C4-2B (cell line): ENCODE data around the gene ADAMTSL1.

Experiments
- H3K27ac ChIP-seq: fragments of 450-650 bp; 2 replicates; pipeline ENCODE4 v1.5.1; 2017
- CTCF ChIP-seq: fragments of 450-650 bp; conservative IDR thresholded peaks from 2 replicates; pipeline ENCODE4 v1.5.1; 2017; ENCODE audit warnings: mild to moderate bottlenecking
- ZFX ChIP-seq: fragments of 450-650 bp; IDR thresholded peaks from 2 replicates; pipeline ENCODE4 v1.6.1; 2017

ADAMTSL1 gene

DNA sequence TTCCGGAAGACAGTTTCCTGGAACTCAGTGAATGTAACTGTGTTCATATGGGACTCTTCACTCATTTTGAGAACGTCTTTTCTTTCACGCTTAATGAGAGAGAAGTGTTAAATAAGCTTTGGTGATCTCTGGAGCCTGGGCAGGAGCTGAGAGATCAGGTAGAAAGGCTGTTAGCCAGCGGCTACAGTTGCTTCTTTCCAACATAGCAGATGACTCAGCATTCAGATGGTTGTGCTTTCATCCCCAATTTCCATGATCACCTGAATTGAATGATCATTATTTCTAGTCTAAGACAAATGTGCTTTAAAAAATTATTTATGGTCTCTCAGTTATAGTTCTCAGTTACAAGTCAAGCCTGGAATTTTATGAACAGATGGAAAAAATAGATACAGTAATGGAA is 234.5 kb downstream of the ADAMTSL1 start:
- TF ChIP-seq ZFX (no peak), CTCF (no peak)
- H3K27ac ChIP-seq, result no peak overlapping the region

- no peak overlapping the region for H3K27ac ChIP-seq
- TF ChIP-seq ZFX (no peak), CTCF (no peak)
These were observed 236.1 kb downstream of the ADAMTSL1 start for GRCh38 chr9:18710065-18710464.

DNA sequence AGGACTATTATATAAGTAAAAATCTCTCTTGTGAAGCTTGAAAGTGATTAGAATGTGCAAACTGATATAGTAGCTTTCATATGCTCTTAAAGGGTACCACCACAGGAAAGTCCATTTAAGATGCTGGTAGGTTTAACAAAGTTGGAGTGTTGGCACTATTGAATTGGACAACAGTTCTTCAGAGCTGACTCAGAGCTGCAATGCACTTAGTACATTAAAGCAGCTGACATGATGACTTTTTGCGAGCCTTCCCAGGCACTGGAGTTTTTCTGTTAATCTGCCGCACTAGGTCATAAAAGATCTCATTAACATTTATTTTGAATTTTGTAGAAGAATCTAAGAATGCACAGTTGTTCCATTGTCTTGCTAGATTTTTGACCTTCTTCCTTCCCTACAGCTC is 243.8 kb downstream of the ADAMTSL1 start:
- TF ChIP-seq CTCF, result no peak
- no peak for TF ChIP-seq ZFX

DNA sequence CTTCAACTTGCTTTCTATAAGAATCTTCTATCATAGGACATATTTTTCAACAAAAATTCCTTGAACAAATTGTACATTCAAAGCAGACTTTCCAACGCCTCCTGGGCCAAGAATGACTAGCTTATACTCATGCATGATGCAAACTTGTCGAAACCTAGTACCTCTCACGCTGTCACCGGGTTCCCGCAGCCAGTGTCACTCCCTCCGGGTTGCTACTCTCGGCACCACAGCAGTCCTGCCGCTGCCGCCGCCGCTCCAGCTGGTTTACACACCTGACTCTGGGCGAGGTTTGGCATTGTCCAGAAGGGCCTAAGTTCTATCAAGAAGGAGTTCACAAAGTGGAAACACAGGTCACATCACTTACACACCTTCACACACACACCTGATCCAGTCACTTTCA is 244.4 kb downstream of the ADAMTSL1 start:
- H3K27ac ChIP-seq, result no peak overlapping the region
- TF ChIP-seq ZFX, result no peak
- no peak for TF ChIP-seq CTCF

More for the DNA sequence above, 243.8 kb downstream of the ADAMTSL1 start:
- no peak overlapping the region for H3K27ac ChIP-seq

- TF ChIP-seq ZFX (no peak), CTCF (no peak)
- no peak overlapping the region for H3K27ac ChIP-seq
These were observed 245.0 kb downstream of the ADAMTSL1 start for GRCh38 chr9:18718932-18719331.

GRCh38 chr9:18720691-18721090 is 246.7 kb downstream of the ADAMTSL1 start:
- TF ChIP-seq CTCF (no peak), ZFX (no peak)
- no peak overlapping the region for H3K27ac ChIP-seq

DNA sequence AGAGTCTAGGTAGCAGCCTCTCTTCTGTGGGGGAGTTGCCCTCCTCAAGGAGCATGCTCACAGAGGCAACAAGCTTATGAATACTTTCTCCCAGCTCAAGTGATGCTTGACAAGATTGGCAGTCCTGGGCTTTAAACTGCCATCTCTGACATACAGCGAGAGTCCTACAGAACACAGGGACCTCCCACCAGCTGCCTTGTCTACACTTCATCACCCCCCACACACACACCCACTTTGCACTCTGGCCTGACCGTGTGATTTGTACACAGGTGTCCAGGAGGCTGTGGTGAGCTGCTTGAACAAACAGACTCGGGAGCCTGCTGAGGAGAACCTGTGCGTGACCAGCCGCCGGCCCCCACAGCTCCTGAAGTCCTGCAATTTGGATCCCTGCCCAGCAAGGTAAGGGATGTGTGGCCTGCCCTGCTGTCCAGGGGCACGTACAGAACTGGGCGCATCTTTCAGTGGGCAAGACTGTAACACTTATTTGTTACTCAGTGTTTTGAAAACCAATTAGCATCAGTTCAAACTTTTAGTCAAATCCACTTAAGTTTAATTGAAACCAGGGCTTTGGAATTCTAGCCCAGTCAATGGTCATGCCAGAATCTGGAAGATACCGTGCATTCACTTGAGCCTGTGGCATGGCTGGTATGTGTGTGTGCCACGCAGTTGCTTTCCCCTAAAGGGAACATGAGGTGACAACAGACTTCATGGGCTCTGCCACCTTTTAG is 247.5 kb downstream of the ADAMTSL1 start:
- TF ChIP-seq CTCF (no peak), ZFX (no peak)
- H3K27ac ChIP-seq, result no peak overlapping the region
